ENCODE results near the gene DMP1.

DMP1 gene

GRCh38 chr4:87649980-87650379, at the start of gene DMP1:
DMP1 (plus strand) TSS chr4:87650280; CDS start chr4:87656493, 6,213 bp downstream.
- DNase-seq, result no peak

- no peak for DNase-seq
Measured at GRCh38 chr4:87601361-87601760, 48.7 kb upstream of the DMP1 start.

GRCh38 chr4:87608229-87608628, 41.9 kb upstream of the DMP1 start, which contains the start of gene DSPP:
DSPP (plus strand) TSS chr4:87608529; CDS start chr4:87610909, 2,380 bp downstream.
- DNase-seq, result no peak

GRCh38 chr4:87614292-87614890, 35.7 kb upstream of the DMP1 start:
- DNase-seq, result no peak

- DNase-seq, result no peak
Measured at GRCh38 chr4:87616268-87616667, 33.8 kb upstream of the DMP1 start.

GRCh38 chr4:87620086-87620485, 30.0 kb upstream of the DMP1 start:
- no peak for DNase-seq

GRCh38 chr4:87620491-87620890, 29.6 kb upstream of the DMP1 start:
- no peak for DNase-seq

GRCh38 chr4:87622303-87622702, 27.8 kb upstream of the DMP1 start:
- no peak for DNase-seq

GRCh38 chr4:87624698-87625097, 25.4 kb upstream of the DMP1 start:
- DNase-seq, result no peak

- no peak for DNase-seq
Measured at GRCh38 chr4:87631668-87632067, 18.4 kb upstream of the DMP1 start.

- no peak for DNase-seq
Measured at GRCh38 chr4:87632469-87632868, 17.6 kb upstream of the DMP1 start.

- DNase-seq, result no peak
Measured at GRCh38 chr4:87633243-87633642, 16.8 kb upstream of the DMP1 start.

- DNase-seq, result no peak
Measured at GRCh38 chr4:87644286-87644685, 5.8 kb upstream of the DMP1 start.

GRCh38 chr4:87650938-87651337, 858 bp downstream of the DMP1 start:
- DNase-seq, result no peak

GRCh38 chr4:87651941-87652340, 1.9 kb downstream of the DMP1 start:
- no peak for DNase-seq

- no peak for DNase-seq
Measured at GRCh38 chr4:87654487-87655044, 4.5 kb downstream of the DMP1 start.

GRCh38 chr4:87657525-87657924, 7.4 kb downstream of the DMP1 start:
- no peak for DNase-seq

- DNase-seq, result no peak
Measured at GRCh38 chr4:87659247-87659931, 9.3 kb downstream of the DMP1 start.

GRCh38 chr4:87662871-87663270, 12.8 kb downstream of the DMP1 start:
- DNase-seq, result no peak

- no peak for DNase-seq
Measured at GRCh38 chr4:87669373-87669772, 19.3 kb downstream of the DMP1 start.

GRCh38 chr4:87677731-87678130, 27.7 kb downstream of the DMP1 start:
- DNase-seq, result no peak

- no peak for DNase-seq
Measured at GRCh38 chr4:87679449-87680169, 29.5 kb downstream of the DMP1 start.

GRCh38 chr4:87680271-87680670, 30.2 kb downstream of the DMP1 start:
- no peak for DNase-seq

- no peak for DNase-seq
Measured at GRCh38 chr4:87688316-87688715, 38.2 kb downstream of the DMP1 start.
